GM19099 (cell line): ENCODE data around the gene SLMAP.

Experiments used
- POLR2A ChIP-seq: IDR thresholded peaks from 3 replicates; pipeline ENCODE4 v1.6.1; 2011; ENCODE audit warnings: low read depth; ENCODE audit not compliant: insufficient read length; ENCODE audit errors: extremely low read depth

Gene SLMAP

DNA sequence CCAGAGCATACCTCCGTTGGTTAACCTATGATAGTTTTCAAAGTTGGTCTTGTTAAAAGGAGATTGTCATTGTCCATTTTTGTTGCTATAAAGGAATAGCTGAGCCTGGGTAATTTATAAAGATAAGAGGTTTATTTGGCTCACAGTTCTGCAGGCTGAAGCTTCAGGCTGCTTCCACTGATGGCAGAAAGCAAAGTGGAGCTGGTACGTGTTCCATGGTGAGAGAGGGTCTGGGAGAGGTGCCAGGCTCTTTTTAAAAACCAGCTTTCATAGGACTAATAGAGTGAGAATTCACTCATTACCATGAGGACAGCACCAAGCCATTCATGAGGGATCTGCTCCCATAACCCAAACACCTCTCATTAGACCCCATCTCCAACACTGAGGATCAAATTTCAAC, 107.3 kb downstream of the SLMAP start:
- TF ChIP-seq POLR2A = no peak

DNA sequence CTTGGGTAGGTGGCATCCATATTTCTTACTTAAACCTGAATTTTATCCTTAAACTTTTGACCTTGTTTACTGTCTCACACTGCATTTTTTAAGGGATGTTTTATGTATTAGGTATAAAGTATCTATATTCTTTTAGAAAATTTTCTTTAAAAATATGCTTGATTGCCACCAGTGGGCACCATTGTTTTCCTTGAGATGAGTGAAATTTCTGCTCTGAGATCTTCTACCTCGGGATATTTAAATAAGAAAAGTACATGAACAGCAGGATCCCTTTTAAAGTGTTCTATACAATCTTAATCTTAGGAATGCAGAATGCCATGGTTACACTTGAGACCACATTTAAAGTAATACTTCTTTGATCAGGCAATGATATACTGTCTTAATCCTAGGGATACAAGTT, 108.7 kb downstream of the SLMAP start:
- TF ChIP-seq POLR2A = no peak

DNA sequence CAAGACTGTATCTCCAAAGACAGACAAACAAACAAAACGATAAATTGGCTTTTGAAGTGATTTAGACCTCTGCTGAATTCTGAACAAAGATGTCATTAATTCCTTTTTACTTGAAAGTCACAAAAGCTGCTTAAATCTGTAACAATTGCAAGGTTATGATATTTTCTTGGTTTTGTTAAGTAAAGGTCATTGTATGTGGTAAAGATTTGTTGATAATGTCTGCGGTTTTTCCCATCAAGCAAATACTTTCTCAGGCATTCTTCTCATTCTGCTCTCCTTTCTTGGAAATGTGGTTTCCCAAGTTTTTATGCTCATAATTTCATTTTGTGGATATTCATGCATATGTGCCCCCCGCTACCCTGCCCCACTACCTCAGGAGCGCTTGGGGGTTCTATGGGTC, 116.5 kb downstream of the SLMAP start:
- TF ChIP-seq POLR2A = no peak

DNA sequence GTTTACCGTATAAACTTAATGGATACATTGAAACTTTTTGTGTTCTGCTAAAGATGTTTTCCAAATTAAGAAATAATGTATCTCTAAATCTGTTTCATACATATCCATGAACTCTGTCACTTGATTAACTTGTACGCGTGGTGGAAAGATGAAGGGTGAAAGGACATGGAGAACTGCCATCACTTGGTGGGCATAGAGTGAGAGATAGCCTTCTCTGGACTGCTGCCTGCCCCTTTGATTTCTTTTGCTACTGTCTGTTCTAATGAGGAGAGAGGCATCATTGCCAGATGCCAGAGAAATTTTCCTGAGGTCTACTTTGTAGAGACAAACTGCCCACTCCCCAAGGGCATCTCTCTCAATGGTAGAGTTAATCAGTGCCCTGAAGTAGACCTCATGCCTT, 120.5 kb downstream of the SLMAP start:
- TF ChIP-seq POLR2A = no peak

DNA sequence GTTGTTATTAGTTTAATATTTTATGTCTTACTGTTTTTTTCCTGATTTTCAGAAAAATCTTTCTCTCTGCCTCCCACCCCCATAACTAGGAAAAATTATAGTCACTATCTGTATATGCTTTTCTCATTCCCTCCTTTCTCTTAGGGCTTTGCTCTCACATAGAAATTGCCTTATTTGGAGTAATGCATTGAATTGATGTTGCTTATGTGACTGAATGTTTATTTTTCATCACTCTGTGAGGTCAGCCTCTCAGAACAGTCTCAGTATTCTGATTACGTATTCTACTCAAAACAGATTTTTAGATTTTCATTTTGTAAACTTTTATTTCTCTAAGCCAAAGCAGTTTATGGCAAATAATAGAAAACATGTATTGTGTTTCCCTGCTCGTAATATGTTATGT, 121.0 kb downstream of the SLMAP start:
- TF ChIP-seq POLR2A = no peak

DNA sequence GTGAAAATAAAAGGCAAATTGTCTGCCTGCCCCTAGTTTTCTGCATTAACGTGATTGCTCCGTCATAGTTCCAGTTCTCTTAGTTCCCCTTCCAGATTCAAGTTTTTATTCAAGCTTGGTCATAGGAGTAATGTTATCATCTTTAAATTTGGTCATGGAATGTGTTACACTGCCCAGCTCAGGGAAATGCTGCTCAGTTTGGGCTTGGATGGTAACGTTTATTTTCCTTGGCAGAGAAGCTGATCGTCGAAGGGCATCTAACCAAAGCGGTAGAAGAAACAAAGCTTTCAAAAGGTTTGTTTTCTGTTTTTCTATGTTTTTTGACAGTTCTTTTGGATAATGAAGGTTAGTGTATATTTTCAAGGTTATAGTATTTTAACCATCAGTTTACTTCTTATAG, 133.7 kb downstream of the SLMAP start:
- TF ChIP-seq POLR2A = no peak

DNA sequence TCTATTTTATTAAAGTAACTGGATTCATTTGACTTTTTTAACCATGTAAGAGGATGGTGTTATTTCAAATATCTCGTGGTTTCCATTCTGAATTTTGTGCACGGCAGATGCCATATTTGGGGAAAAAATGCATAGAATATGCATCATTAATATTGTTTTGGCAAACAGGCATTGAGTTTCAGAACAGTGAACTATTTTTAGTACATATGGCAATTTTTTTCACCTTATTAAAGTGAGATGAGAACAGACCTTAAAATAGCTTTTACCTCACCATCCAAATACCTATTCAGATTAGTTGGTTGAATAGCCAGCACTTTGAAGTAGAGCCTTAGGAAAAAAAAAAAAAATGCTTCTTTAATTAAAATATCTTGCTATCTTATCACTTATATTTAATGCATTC, 134.8 kb downstream of the SLMAP start:
- no peak for TF ChIP-seq POLR2A

DNA sequence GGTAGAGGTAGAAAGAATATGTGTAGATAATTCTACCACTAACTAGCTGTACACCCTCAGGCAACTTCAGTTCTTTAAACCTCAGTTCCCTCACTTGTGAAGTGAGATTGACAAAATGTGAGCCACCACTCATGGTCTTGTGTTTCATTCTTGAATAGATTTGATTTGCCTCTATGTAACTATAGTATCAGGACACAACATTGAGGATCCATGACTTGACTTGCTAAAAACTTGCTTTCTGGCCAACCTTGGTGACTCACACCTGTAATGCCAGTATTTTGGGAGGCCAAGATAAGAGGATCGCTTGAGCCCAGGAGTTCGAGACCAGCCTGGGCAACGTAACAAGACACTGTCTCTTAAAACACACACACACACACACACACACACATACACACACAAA, 136.3 kb downstream of the SLMAP start:
- no peak for TF ChIP-seq POLR2A

DNA sequence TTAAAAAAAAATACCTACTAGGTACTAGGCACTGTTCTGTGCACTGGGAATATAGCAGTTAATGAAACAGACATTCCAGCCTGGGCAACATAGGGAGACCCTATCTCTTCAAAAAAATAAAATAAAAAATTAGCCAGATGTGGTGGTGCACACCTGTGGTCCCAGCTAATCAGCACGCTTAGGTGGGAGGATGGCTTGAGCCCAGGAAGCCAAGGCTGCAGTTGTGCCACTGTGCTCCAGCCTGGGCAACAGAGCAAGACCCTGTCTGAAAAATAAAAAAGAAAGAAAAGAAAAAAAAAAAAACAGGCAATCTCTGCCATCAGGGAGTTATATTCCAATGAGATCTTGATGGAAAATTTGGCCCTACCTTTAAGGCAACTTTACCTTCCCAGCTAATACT, 137.0 kb downstream of the SLMAP start:
- TF ChIP-seq POLR2A = no peak

DNA sequence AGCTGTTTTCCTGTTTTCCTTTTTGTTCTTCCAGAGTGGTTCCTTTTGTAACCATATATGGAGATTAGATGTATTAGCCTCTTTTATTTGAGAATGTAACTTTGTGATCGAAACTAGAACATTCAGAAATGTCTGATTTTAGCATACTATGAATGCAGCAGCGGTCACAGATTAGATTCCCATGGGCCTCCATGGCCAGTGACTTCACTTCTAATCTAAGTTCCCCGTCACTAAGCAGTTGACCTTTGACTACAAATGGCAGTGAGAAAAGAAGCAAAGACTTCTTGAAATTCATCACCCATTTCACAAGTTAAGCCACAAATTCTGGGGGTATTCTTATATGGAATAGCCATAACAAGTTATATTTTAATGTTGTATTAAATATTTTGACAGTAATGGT, 137.6 kb downstream of the SLMAP start:
- no peak for TF ChIP-seq POLR2A

DNA sequence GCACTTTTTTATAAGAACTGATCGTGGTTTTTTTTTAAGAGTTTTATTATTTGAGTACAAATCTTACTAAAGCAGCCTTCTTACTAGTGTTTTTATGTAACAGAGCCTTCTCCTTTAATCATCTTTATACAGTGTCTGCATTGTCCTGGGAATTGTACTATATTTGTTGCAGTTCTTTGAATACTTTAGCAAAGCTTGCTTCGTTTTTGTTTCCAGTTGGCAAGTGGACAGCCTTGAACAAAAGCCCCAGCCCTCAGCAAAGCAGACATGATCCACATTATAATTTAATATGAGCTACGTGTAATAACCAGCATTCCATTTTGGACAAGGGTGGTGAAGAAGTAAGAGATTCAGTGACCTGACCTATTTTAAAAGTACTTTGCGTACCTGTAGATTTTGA, 139.9 kb downstream of the SLMAP start:
- TF ChIP-seq POLR2A = no peak

DNA sequence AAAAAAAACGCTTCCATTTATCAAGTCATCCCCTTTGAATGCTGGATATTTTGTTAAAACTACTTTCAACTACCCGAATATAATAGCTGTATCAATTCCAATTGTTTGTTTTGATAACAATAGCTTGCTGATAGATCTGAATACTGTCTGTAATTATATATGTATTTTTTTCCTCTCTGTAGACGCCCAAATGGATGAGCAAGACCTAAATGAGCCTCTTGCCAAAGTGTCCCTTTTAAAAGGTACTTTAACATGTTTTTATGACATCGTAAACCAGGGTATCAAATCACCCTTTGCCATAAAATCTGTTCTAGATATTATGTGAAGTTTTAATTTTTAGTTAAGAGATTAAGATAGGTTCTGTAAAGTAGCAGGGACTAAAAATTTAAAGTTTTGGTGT, 140.6 kb downstream of the SLMAP start:
- TF ChIP-seq POLR2A = no peak

DNA sequence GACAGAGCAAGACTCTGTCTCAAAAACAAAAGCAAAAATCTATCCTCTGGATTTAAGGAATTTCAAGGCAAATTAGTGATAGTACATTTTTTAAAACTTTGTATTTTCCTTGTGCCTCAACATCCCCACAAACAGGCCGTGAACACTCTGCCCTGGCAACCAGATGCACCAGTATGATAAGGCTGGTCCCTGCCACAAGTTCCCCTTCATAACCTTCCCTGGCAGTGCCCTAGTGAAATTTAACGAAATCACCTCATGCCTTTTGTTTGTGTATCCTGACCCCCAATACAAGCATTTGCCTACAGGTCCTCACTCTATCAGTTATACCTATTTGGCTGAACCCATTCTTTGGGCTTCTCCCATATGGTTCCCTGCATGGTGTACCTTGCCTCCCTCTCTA, 144.7 kb downstream of the SLMAP start:
- TF ChIP-seq POLR2A = no peak

DNA sequence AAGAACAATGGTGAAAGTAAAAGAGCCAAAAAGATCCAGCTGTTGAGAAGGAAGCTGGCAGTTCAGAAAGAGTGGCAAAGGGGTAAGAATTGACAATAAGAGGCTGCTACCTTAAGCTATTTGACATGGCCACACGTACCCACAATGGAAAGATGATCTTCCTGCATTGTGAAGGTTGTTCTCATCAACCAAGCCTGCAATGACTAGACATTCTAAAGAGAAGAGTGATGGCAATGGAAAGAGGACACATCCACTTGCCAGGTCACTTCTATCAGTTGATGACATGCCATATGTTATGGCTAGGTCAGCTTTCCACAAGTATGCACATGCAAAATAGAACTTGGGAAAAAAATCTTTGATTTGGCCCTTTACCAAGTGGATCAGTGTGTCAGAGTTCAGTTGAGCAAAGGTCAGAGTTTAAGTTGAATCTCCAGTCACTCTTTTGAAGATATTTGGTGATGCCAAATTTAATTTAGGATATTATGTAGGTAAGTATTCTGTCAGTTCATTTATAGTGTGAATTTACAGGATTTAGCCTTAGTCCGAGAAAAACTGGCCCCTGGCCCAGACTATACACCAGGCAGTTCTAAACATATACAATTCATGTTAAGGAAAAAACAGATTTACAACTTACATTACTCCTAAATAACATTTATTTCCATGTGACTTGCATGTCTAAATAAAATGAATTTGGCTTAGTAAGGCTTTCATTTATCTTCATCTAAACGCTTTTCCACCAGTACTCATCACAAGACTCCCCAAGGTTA, 147.2 kb downstream of the SLMAP start:
- TF ChIP-seq POLR2A = no peak

DNA sequence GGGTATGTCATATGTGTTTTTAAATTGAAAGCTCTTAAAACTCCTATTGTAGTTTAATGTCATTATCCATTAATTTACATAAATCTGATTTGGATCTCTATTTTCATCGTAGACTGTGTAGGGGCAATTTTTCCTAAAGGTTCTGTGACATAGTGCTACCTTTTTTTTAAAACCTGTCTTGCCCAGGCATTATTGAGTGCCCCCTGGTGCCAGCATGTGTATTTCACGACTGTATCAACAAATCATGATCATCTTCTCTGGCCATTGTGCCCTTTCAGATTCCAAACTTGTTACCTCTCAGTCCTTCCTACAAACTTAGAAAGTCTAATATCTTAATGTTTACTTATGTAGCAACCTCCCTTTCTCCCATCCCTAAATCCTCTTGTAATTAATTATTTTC, 154.9 kb downstream of the SLMAP start:
- TF ChIP-seq POLR2A = no peak

DNA sequence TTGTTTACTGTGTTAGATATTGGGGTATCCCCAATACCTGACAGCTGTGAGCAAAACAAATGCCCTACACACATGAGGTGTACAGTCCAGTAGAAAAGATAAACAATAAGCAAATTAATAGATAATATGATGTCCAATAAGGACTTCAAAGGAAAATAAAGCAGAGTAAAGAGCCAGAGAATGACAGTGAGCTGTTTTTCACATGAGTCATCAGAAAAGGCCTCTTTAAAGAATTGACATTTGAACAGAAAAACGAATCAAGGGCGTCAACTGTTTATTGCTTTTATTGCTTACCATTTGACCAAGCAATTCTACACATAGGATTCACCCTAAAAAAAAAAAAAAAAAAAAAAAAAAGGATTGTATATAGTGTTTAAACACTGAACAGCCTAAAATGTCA, 155.5 kb downstream of the SLMAP start:
- no peak for TF ChIP-seq POLR2A

DNA sequence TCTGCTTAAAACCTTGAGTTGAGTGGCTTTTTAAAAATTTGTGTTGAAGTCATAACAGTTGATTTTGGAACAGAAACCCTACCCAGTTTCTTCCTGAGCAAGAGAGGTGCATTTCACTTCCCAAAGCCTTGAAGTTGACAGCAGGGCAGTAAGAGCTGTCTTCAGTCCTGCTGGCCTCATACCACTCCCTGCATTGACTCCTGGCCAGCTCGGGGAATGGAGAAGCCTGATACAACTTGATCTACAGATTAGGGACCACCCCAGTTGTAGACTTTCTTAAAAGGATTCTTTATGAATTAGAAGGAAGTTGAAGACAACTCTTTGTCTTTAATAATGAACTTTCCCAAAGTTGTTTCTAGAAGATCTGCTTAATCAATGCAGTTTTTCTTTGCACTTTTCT, 161.5 kb downstream of the SLMAP start:
- TF ChIP-seq POLR2A = no peak
